Heart right ventricle (tissue), 16 donors: Measurements from ENCODE around the gene NOX1. TPM values are rescaled to one million over a fixed set of nuclear protein-coding genes. Genes with fewer than 3 reads are reported as not detected.

Experiments
- ATAC-seq, 8 donors: fragments of 200-7000 bp; cut with Tn5 transposase; one replicate each; pipeline ENCODE4 v1.9.1; 2020; ENCODE audit warnings: mild to moderate bottlenecking in 8 of 8, moderate library complexity in 8 of 8, moderate number of reproducible peaks in 1 of 8
- DNase-seq, 2 donors: peaks; one replicate each; pipeline ENCODE4 v3.0.0-alpha.2; 2020
- H3K27ac ChIP-seq, 10 donors: fragments of 200-600 bp; sonication (generic) in 2 of 10; one replicate each; pipeline versions ENCODE4 v1.5.0 to v1.8.0; 2020 to 2022; ENCODE audit warnings: mild to moderate bottlenecking in 3 of 10
- H3K27me3 ChIP-seq, 7 donors: fragments of 200-600 bp; one replicate each; pipeline ENCODE4 v1.8.0; 2021 to 2022; ENCODE audit warnings: mild to moderate bottlenecking in 2 of 7
- H3K36me3 ChIP-seq, 9 donors: fragments of 200-600 bp; sonication (generic) in 1 of 9; one replicate each; pipeline versions ENCODE4 v1.5.0 to v1.8.0; 2020 to 2022; ENCODE audit warnings: mild to moderate bottlenecking in 2 of 9
- H3K4me1 ChIP-seq, 9 donors: fragments of 200-600 bp; sonication (generic) in 1 of 9; one replicate each; pipeline versions ENCODE4 v1.5.0 to v1.8.0; 2020 to 2022; ENCODE audit warnings: mild to moderate bottlenecking in 4 of 9
- H3K4me3 ChIP-seq, 10 donors: fragments of 200-600 bp; sonication (generic) in 2 of 10; one replicate each; pipeline versions ENCODE4 v1.5.0 to v1.8.0; 2020 to 2022; ENCODE audit warnings: mild to moderate bottlenecking in 7 of 10, moderate library complexity in 2 of 10
- H3K9me3 ChIP-seq, 11 donors: fragments of 200-600 bp in 10 of 11; sonication (generic) in 2 of 11; one replicate each; pipeline versions ENCODE4 v1.5.0 to v1.8.0; 2013 to 2022; ENCODE audit warnings: mild to moderate bottlenecking in 2 of 11, control low read depth in 1 of 11, moderate library complexity in 1 of 11
- WGBS, 2 donors: extraction: QIAGEN DNeasy Blood & Tissue Kit; methylation state at CpG; one replicate each; pipeline ENCODE4 v1.1.7; 2013; ENCODE audit warnings: inconsistent platforms in 1 of 2; 5-methylcytosine and 5-hydroxymethylcytosine counted together
- intact Hi-C, 10 donors: fragments of 100-400 bp; cut with DNase I; formaldehyde crosslinking; loops; one replicate each; pipeline versions ENCODE4 v1.11.1 to v1.14.2; 2022
- polyA plus RNA-seq, 2 donors: library from polyadenylated mRNA; stranded (reverse); fragments of 200-250 nt; gene quantifications; one replicate each; pipeline ENCODE4 v1.2.3, GENCODE V29; 2013
- total RNA-seq, 10 donors: library from RNA; stranded (reverse); fragmentation: NEBNext Ultra II Directional in 3 of 10; extraction: Animal tissue kit (Norgen Biotek cat#: 25700) in 3 of 10; gene quantifications; one replicate each; pipeline versions ENCODE4 v1.2.1 to v1.2.4, GENCODE V29; 2021 to 2023
- TF ChIP-seq, protein P1 (sequence below), 9 donors: fragments of 200-600 bp; sonication (generic) in 2 of 9; IDR thresholded peaks; one replicate each; pipeline versions ENCODE4 v1.5.0 to v1.8.0; 2021 to 2022; ENCODE audit warnings: antibody characterized with exemption in 9 of 9, mild to moderate bottlenecking in 5 of 9, moderate library complexity in 1 of 9
- donor health status: Arrhythmogenic right ventricular cardiomyopathy.
- donor health status: ischemic (EF 13 %, LVEDD 7.1; RV severe dilation, severe dysfunction).
- donor health status: healthy with polysubstance abuse.
- donor health status: DM: no; HTN: yes; CAD: no.
- donor health status: DM: no; HTN: no; CAD: no.
- donor health status: ischemic (EF 25% LVEDD 6.9; RV normal size, moderate dysfunction).
- donor health status: ischemic (EF 25% LVEDD 5.7; RV mildly dilated, moderate dysfunction).
- donor health status: healthy.
- donor health status: DM: yes; HTN: yes; CAD: no.
- donor health status: Ischemic cardiomyopathy.
- donor health status: ischemic (EF 35%, LVEDD 5.7; RV mildly dilated, moderate dysfunction).
- donor health status: nonischemic (EF 11% LVEDD 7.7; RV severe dilation, severe dysfunction).
- donor health status: DM: yes; HTN: yes; CAD: no.
- donor health status: PGD.
- donor health status: ischemic (EF 29% LVEDD 5.4; RV normal size, mild dysfunction).
- donor health status: nonischemic (EF 23%, LVEDD 6.1; RV moderate dilation, normal function).

Gene NOX1
- total and polyA plus RNA-seq, 12 donors, result not detected

DNA sequence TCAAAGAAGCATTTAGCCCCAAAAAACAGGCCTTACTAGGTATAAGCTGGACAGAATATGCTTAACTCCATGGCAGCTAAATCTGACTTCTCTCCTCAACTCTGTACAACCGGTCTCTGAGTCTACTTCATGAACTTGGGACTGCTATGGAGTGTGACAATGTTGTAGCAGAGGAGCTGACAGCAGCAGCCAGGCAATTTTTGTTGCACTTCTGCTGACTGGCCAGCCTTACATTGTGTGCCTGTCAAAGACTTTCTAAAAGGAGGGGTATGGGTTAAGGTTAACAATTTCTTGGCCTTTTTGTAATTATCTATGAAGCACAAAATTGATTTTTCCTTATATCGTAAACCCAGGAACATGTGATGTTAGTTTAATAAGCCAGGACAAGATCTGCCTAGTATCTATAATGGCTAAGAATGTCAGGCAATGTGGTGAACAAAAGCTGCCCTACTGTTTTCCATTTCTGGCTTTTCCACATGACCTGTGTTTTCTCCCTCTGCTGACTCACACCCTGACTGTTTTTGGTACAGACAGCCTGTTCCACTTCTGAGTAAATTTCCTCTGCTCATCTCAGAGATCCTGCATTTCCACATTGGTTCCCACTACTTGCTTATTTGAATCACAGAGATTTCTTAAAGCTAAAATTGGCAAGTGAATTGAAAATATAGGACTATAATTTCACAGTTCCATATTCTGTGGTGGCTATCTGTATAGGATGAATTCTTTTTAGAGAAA, 9.3 kb downstream of the NOX1 start:
- Histone ChIP-seq H3K27me3 (peaks cover 0 to 46% (median 0%) of the 10 kb centered on the region in 7 donors), H3K27ac (no peak overlapping the region), H3K9me3 (no peaks in the 10 kb centered on the region), H3K4me3 (no peak overlapping the region), H3K4me1 (no peaks in the 10 kb centered on the region), H3K36me3 (no peaks in the 10 kb centered on the region)
- no peak for DNase-seq
- WGBS, 2 donors, result 46 to 71% methylated on average over 2 of the region's 2 CpGs
- ATAC-seq, result peak in 1 of 8 donors; percentile 55
- intact Hi-C loops, result no loop called here
- TF ChIP-seq, protein P1, sequence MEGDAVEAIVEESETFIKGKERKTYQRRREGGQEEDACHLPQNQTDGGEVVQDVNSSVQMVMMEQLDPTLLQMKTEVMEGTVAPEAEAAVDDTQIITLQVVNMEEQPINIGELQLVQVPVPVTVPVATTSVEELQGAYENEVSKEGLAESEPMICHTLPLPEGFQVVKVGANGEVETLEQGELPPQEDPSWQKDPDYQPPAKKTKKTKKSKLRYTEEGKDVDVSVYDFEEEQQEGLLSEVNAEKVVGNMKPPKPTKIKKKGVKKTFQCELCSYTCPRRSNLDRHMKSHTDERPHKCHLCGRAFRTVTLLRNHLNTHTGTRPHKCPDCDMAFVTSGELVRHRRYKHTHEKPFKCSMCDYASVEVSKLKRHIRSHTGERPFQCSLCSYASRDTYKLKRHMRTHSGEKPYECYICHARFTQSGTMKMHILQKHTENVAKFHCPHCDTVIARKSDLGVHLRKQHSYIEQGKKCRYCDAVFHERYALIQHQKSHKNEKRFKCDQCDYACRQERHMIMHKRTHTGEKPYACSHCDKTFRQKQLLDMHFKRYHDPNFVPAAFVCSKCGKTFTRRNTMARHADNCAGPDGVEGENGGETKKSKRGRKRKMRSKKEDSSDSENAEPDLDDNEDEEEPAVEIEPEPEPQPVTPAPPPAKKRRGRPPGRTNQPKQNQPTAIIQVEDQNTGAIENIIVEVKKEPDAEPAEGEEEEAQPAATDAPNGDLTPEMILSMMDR (IDR thresholded peaks at IDR 0.05), result no peak

DNA sequence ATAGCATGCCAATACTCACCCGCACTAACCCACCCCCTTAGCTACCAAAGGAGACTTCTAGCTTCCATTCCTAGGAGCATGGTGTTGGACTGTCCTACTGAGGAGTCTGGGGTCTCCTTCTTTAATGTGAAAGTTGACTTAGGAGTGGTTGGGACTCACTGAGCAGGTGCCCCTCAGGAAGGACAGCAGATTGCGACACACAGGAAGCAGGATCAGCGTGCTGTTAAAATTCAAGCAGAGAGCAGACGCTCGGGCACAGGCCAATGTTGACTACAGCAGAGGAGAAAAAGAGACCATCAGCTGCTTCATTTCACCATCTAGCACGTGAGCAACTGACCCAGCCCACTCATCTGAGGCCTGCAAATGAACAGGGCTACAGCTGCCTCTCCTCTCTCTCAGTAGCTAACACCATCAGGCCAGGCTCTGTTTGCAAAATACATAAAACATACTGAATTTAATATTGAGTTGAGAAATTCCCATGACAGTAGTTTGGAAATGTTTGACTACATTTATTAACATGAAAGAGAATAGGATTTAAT, 10.8 kb downstream of the NOX1 start:
- TF ChIP-seq, protein P1 (IDR thresholded peaks at IDR 0.05), result no peak
- no peak overlapping the region for H3K27ac ChIP-seq
- intact Hi-C loops, result no loop called here
- no peak for DNase-seq
- no peak for ATAC-seq
- H3K36me3 ChIP-seq, result no peaks in the 10 kb centered on the region
- peaks cover 0 to 47% (median 0%) of the 10 kb centered on the region in 7 donors for H3K27me3 ChIP-seq
- 64 to 68% methylated on average over 6 of the region's 6 CpGs for WGBS, 2 donors
- no peak overlapping the region for H3K4me3 ChIP-seq
- H3K9me3 ChIP-seq, result no peaks in the 10 kb centered on the region
- no peaks in the 10 kb centered on the region for H3K4me1 ChIP-seq

DNA sequence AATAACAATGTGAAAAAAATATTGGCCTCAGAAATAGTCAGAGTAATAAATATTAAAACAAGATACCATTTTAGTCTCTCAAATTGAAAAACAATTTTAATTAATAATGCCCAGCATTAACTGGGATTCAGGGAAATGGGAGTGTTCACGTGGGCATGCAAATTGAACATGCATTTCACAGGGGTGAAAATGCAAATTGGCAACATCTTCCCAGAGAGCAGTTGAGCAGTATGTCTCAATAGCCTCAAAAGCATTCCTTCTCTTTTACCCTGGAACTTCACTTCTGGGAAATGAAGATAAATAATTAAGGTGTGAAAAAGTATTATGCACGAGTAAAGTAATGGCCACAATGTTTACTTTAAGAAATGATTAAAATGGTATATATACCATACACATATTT, 21.3 kb downstream of the NOX1 start:
- no peak for ATAC-seq
- TF ChIP-seq, protein P1 (IDR thresholded peaks at IDR 0.05), result no peak
- 70 to 76% methylated on average over 2 of the region's 2 CpGs for WGBS, 2 donors
- no peak overlapping the region for H3K4me3 ChIP-seq
- H3K27me3 ChIP-seq, result peaks cover 0 to 19% (median 0%) of the 10 kb centered on the region in 7 donors
- no peaks in the 10 kb centered on the region for H3K4me1 ChIP-seq
- no peak overlapping the region for H3K27ac ChIP-seq
- no peak for DNase-seq
- H3K36me3 ChIP-seq, result no peaks in the 10 kb centered on the region
- intact Hi-C loops, result no loop called here
- peaks cover 0 to 9% (median 0%) of the 10 kb centered on the region in 11 donors for H3K9me3 ChIP-seq

DNA sequence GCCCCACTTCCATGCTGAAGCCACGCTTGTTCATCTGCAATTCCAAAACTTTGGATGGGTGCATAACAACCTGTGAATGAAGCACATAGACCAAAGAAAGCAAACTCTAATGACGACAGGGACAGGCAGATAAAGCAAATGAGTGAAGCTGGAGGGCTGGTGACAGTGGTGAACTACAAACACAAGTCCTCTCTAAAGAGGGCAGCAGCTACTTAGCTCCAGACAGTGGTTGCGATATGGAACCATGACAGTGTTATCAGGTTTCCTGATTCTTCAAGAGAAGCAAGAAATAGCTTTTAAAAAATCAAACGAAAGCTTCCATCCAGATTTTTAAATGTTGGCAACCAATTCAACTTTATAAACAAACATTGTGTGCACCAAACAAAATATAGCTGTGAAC, 23.8 kb downstream of the NOX1 start:
- ATAC-seq (no peak), DNase-seq (no peak)
- Histone ChIP-seq H3K4me1 (no peaks in the 10 kb centered on the region), H3K27me3 (peaks cover 0 to 25% (median 0%) of the 10 kb centered on the region in 7 donors), H3K27ac (no peak overlapping the region), H3K4me3 (no peak overlapping the region), H3K9me3 (no peaks in the 10 kb centered on the region), H3K36me3 (no peaks in the 10 kb centered on the region)
- TF ChIP-seq, protein P1 (IDR thresholded peaks at IDR 0.05), result no peak
- 45 to 57% methylated on average over 4 of the region's 4 CpGs for WGBS, 2 donors
- intact Hi-C loops, result no loop called here
